OCI-LY7 (cell line): ENCODE measurements around the gene PALD1. TPM values are rescaled to one million over a fixed set of nuclear protein-coding genes. Genes with fewer than 3 reads are reported as not detected.

Experiments
- BruUV-seq: library from RNA; stranded (reverse); fragments of 400-500 nt; replicated peaks from 2 replicates; lab custom pipeline; 2021; lab: Mats Ljungman, UMichigan
- CTCF ChIA-PET: fragments of 300-600 bp; sonication (Branson Sonifier 250); formaldehyde crosslinking; loops from one replicate; lab custom pipeline; 2022; ENCODE audit warnings: antibody characterized with exemption; ENCODE audit not compliant: unreplicated experiment; lab: Charles Lee
- POLR2A ChIA-PET: fragments of 300-600 bp; sonication (Branson Sonifier 250); formaldehyde crosslinking; loops from one replicate; lab custom pipeline; 2022; ENCODE audit warnings: antibody characterized with exemption; lab: Charles Lee
- DNase-seq: peaks from one replicate; pipeline ENCODE4 v3.0.0-alpha.2; 2015; ENCODE audit warnings: low spot score
- H2AFZ ChIP-seq: fragments of 200-600 bp; sonication (generic), shearing (Covaris generic); 2 replicates; pipeline ENCODE4 v1.6.1; 2014; ENCODE audit warnings: mild to moderate bottlenecking, antibody characterized with exemption, low read length, moderate library complexity
- H3K27ac ChIP-seq: fragments of 200-600 bp; sonication (generic); 2 replicates; pipeline ENCODE4 v1.5.1; 2014; ENCODE audit warnings: mixed run types, low read depth, mild to moderate bottlenecking, moderate library complexity, low read length, inconsistent platforms; ENCODE audit not compliant: poor library complexity, severe bottlenecking
- H3K36me3 ChIP-seq: fragments of 200-600 bp; sonication (generic); 2 replicates; pipeline ENCODE4 v1.6.1; 2014; ENCODE audit warnings: mild to moderate bottlenecking, antibody characterized with exemption, low read length, moderate library complexity, mixed read lengths; ENCODE audit not compliant: insufficient read depth
- H3K4me1 ChIP-seq: fragments of 200-600 bp; sonication (generic); 2 replicates; pipeline ENCODE4 v1.5.1; 2014; ENCODE audit warnings: mild to moderate bottlenecking, low read length; ENCODE audit not compliant: insufficient read depth, poor library complexity, severe bottlenecking
- H3K4me2 ChIP-seq: fragments of 200-600 bp; sonication (generic); 2 replicates; pipeline ENCODE4 v1.6.1; 2014; ENCODE audit warnings: mild to moderate bottlenecking, low read length
- H3K4me3 ChIP-seq: fragments of 200-600 bp; sonication (generic); 2 replicates; pipeline ENCODE4 v1.5.1; 2014; ENCODE audit warnings: mild to moderate bottlenecking, low read depth, low read length; ENCODE audit not compliant: poor library complexity, severe bottlenecking
- H3K79me2 ChIP-seq: fragments of 200-600 bp; sonication (generic); 2 replicates; pipeline ENCODE4 v1.6.1; 2016; ENCODE audit warnings: low read depth, mild to moderate bottlenecking, low read length, moderate library complexity, mixed read lengths; ENCODE audit not compliant: insufficient read depth
- H3K9me2 ChIP-seq: fragments of 200-600 bp; sonication (generic); 2 replicates; pipeline ENCODE4 v1.6.1; 2016; ENCODE audit warnings: mild to moderate bottlenecking, low read length, mixed read lengths; ENCODE audit not compliant: insufficient read depth
- H3K9me3 ChIP-seq: fragments of 200-600 bp; sonication (generic); 2 replicates; pipeline ENCODE4 v1.6.1; 2014; ENCODE audit warnings: mild to moderate bottlenecking, mixed run types, low read length, mixed read lengths
- H4K20me1 ChIP-seq: fragments of 200-600 bp; sonication (generic); 2 replicates; pipeline ENCODE4 v1.6.1; 2014; ENCODE audit warnings: mild to moderate bottlenecking, antibody characterized with exemption, low read length, moderate library complexity, mixed read lengths; ENCODE audit not compliant: insufficient read depth
- CTCF ChIP-seq: fragments of 200-600 bp; sonication (generic); conservative IDR thresholded peaks from 2 replicates; pipeline ENCODE4 v1.5.1; 2014; ENCODE audit warnings: mild to moderate bottlenecking, antibody characterized with exemption, low read length, moderate library complexity, mixed read lengths
- EZH2phosphoT487 ChIP-seq: fragments of 200-600 bp; sonication (generic); IDR thresholded peaks from 2 replicates; pipeline ENCODE4 v1.6.1; 2018; ENCODE audit warnings: low read depth, borderline replicate concordance, mild to moderate bottlenecking, mixed run types, antibody characterized with exemption, low read length, moderate library complexity, mixed read lengths
- intact Hi-C: fragments of 100-400 bp; cut with micrococcal nuclease; formaldehyde crosslinking; loops from one replicate; pipeline ENCODE4 v1.10.0; 2022; ENCODE audit not compliant: unreplicated experiment
- total RNA-seq, 2 experiments: library from RNA; depleted of rRNA in 1 of 2; stranded (reverse); fragments of >200 nt in 1 of 2; shearing (Covaris generic) in 1 of 2; gene quantifications; 2 replicates each; pipeline ENCODE4 v1.2.3, GENCODE V29; 2014 to 2022

PALD1 gene
- total RNA-seq, 2 experiments from 2014 or later: 52.7 to 66.7 TPM

- BruUV-seq: no TSS peak
- no peaks in the 10 kb centered on the region for H3K79me2 ChIP-seq
- ChIA-PET POLR2A (no interaction called here), CTCF (no interaction called here)
- TF ChIP-seq CTCF (no peak), EZH2phosphoT487 (no peak)
- no peak overlapping the region for H3K4me2 ChIP-seq
- H3K27ac ChIP-seq: no peak overlapping the region
- H3K36me3 ChIP-seq: no peaks in the 10 kb centered on the region
- no peaks in the 10 kb centered on the region for H3K4me1 ChIP-seq
- intact Hi-C loops: no loop called here
- no peak overlapping the region for H2AFZ ChIP-seq
- no peak overlapping the region for H3K4me3 ChIP-seq
- H3K9me3 ChIP-seq: no peaks in the 10 kb centered on the region
- no peaks in the 10 kb centered on the region for H3K9me2 ChIP-seq
- H4K20me1 ChIP-seq: no peaks in the 10 kb centered on the region
- DNase-seq: no peak
Measured at GRCh38 chr10:70459774-70460490, 18.6 kb upstream of the PALD1 start.

GRCh38 chr10:70461397-70462348 is 16.9 kb upstream of the PALD1 start:
- H3K27ac ChIP-seq: no peak overlapping the region
- no peaks in the 10 kb centered on the region for H3K36me3 ChIP-seq
- H3K9me3 ChIP-seq: no peaks in the 10 kb centered on the region
- ChIA-PET POLR2A (interaction anchor here (0.5 to 0.6 kb wide), 2 partner anchors 25 to 62 kb away, joined by 3 read pairs; no protein-coding TSS in a partner anchor), CTCF (interaction anchor here (0.7 to 1.4 kb wide), 6 partner anchors 18 to 394 kb away, joined by 3 read pairs; no protein-coding TSS in a partner anchor)
- TF ChIP-seq EZH2phosphoT487 (no peak), CTCF (peak; percentile 92)
- H3K9me2 ChIP-seq: no peaks in the 10 kb centered on the region
- H2AFZ ChIP-seq: no peak overlapping the region
- H4K20me1 ChIP-seq: no peaks in the 10 kb centered on the region
- no peaks in the 10 kb centered on the region for H3K79me2 ChIP-seq
- intact Hi-C loops: loop anchor here (1.0 kb wide), 4 partner anchors 29 to 419 kb away; no protein-coding TSS in a partner anchor
- no peak overlapping the region for H3K4me3 ChIP-seq
- no TSS peak for BruUV-seq
- H3K4me2 ChIP-seq: no peak overlapping the region
- no peaks in the 10 kb centered on the region for H3K4me1 ChIP-seq
- peak; percentile 74 for DNase-seq
